B cell (primary cell): ENCODE results near the gene MUC21.

Source experiments
- CTCF ChIP-seq: fragments of 200-600 bp; IDR thresholded peaks from one replicate; pipeline ENCODE4 v1.8.0; 2022; ENCODE audit warnings: antibody characterized with exemption, mild to moderate bottlenecking
- EZH2 ChIP-seq: IDR thresholded peaks from 2 replicates; pipeline ENCODE4 v1.6.1; 2012; ENCODE audit warnings: borderline replicate concordance, low read depth, mild to moderate bottlenecking, moderate library complexity, low read length; ENCODE audit not compliant: insufficient read depth, poor library complexity, severe bottlenecking

GRCh38 chr6:30954631-30955366 is 28.7 kb upstream of the MUC21 start:
- TF ChIP-seq CTCF, result no peak
- TF ChIP-seq EZH2, result no peak
